Panc1 (cell line): ENCODE data around the gene SHC1.

Source experiments
- POLR2AphosphoS5 ChIP-seq: IDR thresholded peaks from 2 replicates; pipeline ENCODE4 v1.6.1; 2012; ENCODE audit warnings: mild to moderate bottlenecking, low read depth, low read length, moderate library complexity
- SIN3A ChIP-seq: IDR thresholded peaks from 2 replicates; pipeline ENCODE4 v1.6.1; 2012; ENCODE audit warnings: low read depth, mild to moderate bottlenecking, low read length, moderate library complexity, borderline replicate concordance; ENCODE audit not compliant: insufficient read depth
- TCF7L2 ChIP-seq: IDR thresholded peaks from 2 replicates; pipeline ENCODE4 v1.6.1; 2011; ENCODE audit warnings: mild to moderate bottlenecking, low read depth, low read length, inconsistent platforms
- TF ChIP-seq, protein P1 (sequence below): fragments of 450-650 bp; IDR thresholded peaks from 2 replicates; pipeline ENCODE4 v1.5.1; 2017; ENCODE audit warnings: mild to moderate bottlenecking
- TF ChIP-seq, protein P2 (sequence below), 2 experiments: IDR thresholded peaks; 2 replicates each; pipeline ENCODE4 v1.6.1; 2011 to 2012; ENCODE audit warnings: low read depth in 2 of 2, control low read depth in 1 of 2, low read length in 1 of 2, mild to moderate bottlenecking in 1 of 2, moderate library complexity in 1 of 2; ENCODE audit not compliant: insufficient read depth in 1 of 2

DNA sequence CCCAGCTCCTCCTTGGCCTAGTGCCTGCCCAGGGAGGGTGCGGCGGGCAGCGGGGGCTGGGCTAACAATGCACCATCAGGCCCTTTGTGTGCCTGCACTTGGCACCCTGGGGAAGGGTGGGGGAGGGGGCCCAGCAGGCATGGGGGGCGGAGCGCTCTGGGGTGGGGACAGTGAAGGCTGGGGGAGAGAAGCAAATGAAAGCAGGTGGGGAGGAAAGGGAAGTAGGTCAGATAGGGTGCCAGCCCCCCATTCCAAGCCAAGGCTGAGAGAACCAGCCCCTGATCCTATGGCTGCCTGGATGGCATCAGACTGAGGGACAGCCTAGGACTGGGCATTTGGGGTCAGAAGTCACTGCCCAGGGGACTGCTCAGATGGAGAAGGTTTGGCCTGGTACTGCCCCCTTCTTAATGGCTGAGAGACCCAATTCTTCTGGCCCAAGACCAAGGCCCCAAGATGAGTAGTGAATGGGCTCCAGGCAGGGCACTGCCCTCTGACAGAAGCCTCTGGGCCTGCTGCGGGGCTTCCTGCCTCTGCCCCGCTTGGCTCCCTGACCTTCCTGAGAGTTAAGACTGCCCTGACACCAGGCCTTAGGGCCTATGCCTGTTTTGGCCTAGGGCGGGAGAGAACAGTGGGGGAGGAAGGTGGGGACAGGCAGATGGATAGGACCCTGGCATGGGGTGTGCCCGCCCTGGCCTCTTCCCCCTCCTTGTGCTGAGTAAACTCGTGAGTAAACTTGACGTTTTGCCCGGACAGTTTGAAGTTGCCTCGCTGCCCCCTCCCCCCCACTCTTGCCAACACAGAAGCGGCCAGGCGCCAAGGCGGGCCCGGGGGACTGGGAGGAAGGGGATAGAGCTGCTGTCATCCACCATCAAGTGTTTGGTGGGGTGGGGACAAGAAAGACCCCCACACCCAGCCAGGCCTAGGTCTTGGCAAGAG, 34.8 kb upstream of the SHC1 start:
- TF ChIP-seq, protein P1, sequence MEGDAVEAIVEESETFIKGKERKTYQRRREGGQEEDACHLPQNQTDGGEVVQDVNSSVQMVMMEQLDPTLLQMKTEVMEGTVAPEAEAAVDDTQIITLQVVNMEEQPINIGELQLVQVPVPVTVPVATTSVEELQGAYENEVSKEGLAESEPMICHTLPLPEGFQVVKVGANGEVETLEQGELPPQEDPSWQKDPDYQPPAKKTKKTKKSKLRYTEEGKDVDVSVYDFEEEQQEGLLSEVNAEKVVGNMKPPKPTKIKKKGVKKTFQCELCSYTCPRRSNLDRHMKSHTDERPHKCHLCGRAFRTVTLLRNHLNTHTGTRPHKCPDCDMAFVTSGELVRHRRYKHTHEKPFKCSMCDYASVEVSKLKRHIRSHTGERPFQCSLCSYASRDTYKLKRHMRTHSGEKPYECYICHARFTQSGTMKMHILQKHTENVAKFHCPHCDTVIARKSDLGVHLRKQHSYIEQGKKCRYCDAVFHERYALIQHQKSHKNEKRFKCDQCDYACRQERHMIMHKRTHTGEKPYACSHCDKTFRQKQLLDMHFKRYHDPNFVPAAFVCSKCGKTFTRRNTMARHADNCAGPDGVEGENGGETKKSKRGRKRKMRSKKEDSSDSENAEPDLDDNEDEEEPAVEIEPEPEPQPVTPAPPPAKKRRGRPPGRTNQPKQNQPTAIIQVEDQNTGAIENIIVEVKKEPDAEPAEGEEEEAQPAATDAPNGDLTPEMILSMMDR: no peak
- no peak for TF ChIP-seq SIN3A
- TF ChIP-seq POLR2AphosphoS5: peak; percentile 26; the same call in 1 of the 2 replicates
- TF ChIP-seq, protein P2, sequence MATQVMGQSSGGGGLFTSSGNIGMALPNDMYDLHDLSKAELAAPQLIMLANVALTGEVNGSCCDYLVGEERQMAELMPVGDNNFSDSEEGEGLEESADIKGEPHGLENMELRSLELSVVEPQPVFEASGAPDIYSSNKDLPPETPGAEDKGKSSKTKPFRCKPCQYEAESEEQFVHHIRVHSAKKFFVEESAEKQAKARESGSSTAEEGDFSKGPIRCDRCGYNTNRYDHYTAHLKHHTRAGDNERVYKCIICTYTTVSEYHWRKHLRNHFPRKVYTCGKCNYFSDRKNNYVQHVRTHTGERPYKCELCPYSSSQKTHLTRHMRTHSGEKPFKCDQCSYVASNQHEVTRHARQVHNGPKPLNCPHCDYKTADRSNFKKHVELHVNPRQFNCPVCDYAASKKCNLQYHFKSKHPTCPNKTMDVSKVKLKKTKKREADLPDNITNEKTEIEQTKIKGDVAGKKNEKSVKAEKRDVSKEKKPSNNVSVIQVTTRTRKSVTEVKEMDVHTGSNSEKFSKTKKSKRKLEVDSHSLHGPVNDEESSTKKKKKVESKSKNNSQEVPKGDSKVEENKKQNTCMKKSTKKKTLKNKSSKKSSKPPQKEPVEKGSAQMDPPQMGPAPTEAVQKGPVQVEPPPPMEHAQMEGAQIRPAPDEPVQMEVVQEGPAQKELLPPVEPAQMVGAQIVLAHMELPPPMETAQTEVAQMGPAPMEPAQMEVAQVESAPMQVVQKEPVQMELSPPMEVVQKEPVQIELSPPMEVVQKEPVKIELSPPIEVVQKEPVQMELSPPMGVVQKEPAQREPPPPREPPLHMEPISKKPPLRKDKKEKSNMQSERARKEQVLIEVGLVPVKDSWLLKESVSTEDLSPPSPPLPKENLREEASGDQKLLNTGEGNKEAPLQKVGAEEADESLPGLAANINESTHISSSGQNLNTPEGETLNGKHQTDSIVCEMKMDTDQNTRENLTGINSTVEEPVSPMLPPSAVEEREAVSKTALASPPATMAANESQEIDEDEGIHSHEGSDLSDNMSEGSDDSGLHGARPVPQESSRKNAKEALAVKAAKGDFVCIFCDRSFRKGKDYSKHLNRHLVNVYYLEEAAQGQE (IDR thresholded peaks at IDR 0.05; ENCODE audit: insufficient read depth in 1 of 2, low read depth in 2 of 2, low read length in 1 of 2): no peak
- TF ChIP-seq TCF7L2: no peak
